NCI-H345 treated with DMSO at 0.1 percent for 48 hours (cell line): ENCODE measurements around the gene PAK6.

Experiments used
- DNase-seq: peaks from one replicate; lab custom pipeline; 2025; ENCODE audit not compliant: unreplicated experiment; lab: John Stamatoyannopoulos, UW

PAK6 gene

GRCh38 chr15:40290545-40290917, 51.7 kb downstream of the PAK6 start:
- DNase-seq, result no peak

GRCh38 chr15:40290918-40291574, 52.2 kb downstream of the PAK6 start:
- DNase-seq, result peak; percentile 5

DNA sequence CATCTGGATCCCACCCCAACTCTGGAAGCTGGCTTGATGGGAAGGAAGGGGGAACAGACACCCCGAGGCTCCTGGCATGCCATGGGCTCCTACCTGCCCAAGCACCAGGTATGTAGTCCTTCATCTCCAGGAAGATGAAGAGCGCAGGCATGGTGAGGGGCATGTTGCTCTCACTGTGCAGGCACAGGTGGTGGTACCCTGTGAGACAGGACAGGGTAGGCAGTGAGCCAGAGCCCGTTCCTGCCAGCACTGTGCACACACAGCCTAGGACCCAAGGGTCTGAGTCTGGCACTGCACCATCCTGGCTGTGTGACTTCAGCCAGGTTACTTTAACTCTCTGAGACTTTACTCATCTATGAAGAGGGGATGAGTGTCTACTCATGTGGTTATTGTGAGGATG, 53.4 kb downstream of the PAK6 start:
- DNase-seq, result no peak

GRCh38 chr15:40293006-40293405, 54.1 kb downstream of the PAK6 start:
- DNase-seq, result no peak

GRCh38 chr15:40293905-40294895, 55.3 kb downstream of the PAK6 start:
- DNase-seq, result no peak

- DNase-seq, result no peak
Measured at GRCh38 chr15:40295297-40295696, 56.4 kb downstream of the PAK6 start.

GRCh38 chr15:40295877-40296560, 57.2 kb downstream of the PAK6 start:
- no peak for DNase-seq

GRCh38 chr15:40296561-40297230, 57.8 kb downstream of the PAK6 start:
- DNase-seq, result no peak

- no peak for DNase-seq
Measured at GRCh38 chr15:40297356-40297755, 58.5 kb downstream of the PAK6 start.

GRCh38 chr15:40298216-40298935, 59.5 kb downstream of the PAK6 start:
- no peak for DNase-seq

DNA sequence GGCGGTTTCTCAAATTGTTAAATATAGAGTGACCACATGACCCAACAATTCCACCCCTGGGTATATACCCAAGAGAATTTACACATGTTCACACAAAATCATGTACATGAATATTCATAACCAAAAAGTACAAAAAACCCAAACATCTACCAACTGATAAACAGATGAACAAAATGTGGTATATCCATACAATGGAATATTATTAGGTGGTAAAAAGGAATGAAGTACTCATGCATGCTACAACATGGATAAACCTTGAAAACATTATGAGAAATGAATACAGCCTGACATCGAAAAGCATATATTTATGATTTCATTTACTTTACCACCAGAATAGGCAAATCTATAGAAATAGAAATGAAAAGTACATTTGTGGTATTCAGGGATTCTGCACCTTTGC, 61.5 kb downstream of the PAK6 start:
- DNase-seq, result no peak

- DNase-seq, result no peak
Measured at GRCh38 chr15:40300771-40301170, 61.9 kb downstream of the PAK6 start.

GRCh38 chr15:40301467-40302179, 62.8 kb downstream of the PAK6 start:
- no peak for DNase-seq

DNA sequence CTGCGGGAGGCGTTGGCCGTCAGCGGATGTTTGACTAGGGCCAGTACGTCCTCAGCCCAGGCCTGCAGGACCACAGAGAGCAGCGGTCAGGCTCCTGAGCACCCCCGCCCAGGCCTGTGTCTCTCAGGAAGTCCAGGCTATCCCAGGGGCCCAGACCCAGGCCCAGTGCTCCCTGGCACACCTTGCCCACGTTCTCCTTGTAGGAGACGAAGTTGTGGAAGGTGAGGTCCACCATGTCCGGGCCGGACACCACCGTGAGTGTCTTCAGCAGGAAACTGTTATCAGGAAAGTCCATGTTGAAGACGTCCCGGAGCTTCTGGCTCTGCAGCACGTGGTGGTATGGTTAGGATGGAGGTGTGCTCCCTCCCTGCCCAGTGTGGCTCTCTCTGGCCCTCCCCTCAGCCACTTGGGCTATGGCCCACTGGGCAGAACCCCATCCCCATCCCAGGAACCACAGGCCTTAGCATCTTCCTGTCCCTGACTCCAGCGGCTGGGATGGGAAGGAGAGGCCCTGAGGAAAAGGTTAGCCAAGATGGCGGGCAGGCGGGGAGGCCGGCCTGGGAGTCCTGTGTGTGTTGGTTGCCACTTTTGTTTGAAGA, 63.5 kb downstream of the PAK6 start:
- no peak for DNase-seq

DNA sequence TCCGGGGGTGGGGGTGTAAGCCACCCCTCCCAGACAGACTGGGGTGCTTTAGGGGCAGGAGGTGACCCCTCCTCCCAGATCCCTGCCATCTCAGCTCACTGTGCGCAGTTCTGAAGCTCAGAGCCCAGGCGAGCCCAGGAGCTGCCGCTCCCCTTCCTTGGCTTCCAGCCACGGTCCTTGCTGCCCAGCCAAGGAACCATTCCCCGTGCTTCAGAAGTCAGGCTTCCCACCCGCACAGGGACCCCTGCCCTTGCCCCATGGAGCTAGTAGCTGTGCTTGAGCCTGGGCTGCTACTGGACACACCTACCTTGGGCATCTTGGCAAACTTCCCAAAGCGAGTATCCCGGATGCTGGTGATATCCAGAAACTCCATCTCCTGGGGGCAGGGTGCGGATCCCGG, 64.1 kb downstream of the PAK6 start:
- DNase-seq, result no peak

- DNase-seq, result no peak
Measured at GRCh38 chr15:40303576-40303975, 64.7 kb downstream of the PAK6 start.

- no peak for DNase-seq
Measured at GRCh38 chr15:40305281-40305680, 66.4 kb downstream of the PAK6 start.

DNA sequence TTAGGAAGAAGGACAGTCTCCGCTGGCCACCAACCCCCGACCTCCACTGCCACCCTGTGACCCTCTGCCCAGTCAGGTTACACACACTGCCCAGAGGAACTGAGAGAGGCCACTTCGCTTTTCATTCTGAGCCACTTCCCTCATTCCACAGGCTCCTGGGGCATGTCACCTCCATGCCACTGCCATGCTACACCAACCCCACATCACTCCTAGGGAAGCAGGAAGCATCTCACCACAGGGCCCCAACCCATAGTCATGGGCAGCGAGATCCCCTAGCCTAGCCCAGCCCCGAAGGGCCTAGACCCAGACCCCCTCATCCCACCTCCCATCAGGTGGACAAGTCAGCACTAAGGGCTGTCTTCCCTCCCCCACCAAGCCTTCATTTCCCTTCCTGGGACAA, 67.5 kb downstream of the PAK6 start:
- no peak for DNase-seq

GRCh38 chr15:40306908-40307307, 68.0 kb downstream of the PAK6 start:
- no peak for DNase-seq
